Vagina (tissue), 2 donors: ENCODE results near the gene DDO.

Experiments
- POLR2AphosphoS5 ChIP-seq, 2 donors: sonication (generic); formaldehyde crosslinking; IDR thresholded peaks; one replicate each; pipeline ENCODE4 v1.9.0; 2017; ENCODE audit warnings: antibody characterized with exemption in 2 of 2, mild to moderate bottlenecking in 2 of 2, low read depth in 1 of 2; ENCODE audit not compliant: insufficient read depth in 1 of 2
- TF ChIP-seq, protein P1 (sequence below), 3 experiments: fragments of 450-650 bp in 2 of 3; fragments of 200-600 bp in 1 of 3; sonication (generic) in 1 of 3; IDR thresholded peaks; one replicate each; pipeline ENCODE4 v1.5.1; 2017 to 2019; ENCODE audit warnings: antibody characterized with exemption in 3 of 3, mild to moderate bottlenecking in 2 of 3, moderate library complexity in 2 of 3

GRCh38 chr6:110404607-110405006 lies 10.8 kb downstream of the DDO start:
- TF ChIP-seq, protein P1, sequence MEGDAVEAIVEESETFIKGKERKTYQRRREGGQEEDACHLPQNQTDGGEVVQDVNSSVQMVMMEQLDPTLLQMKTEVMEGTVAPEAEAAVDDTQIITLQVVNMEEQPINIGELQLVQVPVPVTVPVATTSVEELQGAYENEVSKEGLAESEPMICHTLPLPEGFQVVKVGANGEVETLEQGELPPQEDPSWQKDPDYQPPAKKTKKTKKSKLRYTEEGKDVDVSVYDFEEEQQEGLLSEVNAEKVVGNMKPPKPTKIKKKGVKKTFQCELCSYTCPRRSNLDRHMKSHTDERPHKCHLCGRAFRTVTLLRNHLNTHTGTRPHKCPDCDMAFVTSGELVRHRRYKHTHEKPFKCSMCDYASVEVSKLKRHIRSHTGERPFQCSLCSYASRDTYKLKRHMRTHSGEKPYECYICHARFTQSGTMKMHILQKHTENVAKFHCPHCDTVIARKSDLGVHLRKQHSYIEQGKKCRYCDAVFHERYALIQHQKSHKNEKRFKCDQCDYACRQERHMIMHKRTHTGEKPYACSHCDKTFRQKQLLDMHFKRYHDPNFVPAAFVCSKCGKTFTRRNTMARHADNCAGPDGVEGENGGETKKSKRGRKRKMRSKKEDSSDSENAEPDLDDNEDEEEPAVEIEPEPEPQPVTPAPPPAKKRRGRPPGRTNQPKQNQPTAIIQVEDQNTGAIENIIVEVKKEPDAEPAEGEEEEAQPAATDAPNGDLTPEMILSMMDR (IDR thresholded peaks at IDR 0.05): no peak
- TF ChIP-seq POLR2AphosphoS5 (IDR thresholded peaks at IDR 0.05; ENCODE audit: insufficient read depth in 1 of 2, low read depth in 1 of 2): no peak
